Astrocyte (in vitro differentiated cells and primary cell): ENCODE measurements around the gene LOXHD1.

Source experiments
- EZH2 ChIP-seq: IDR thresholded peaks from 2 replicates; pipeline ENCODE4 v1.6.1; 2012; ENCODE audit warnings: mild to moderate bottlenecking, low read length, inconsistent platforms; ENCODE audit not compliant: insufficient read depth
- TF ChIP-seq, protein P1 (sequence below): IDR thresholded peaks from 2 replicates; pipeline ENCODE4 v1.5.1; 2011; ENCODE audit warnings: low read depth, mild to moderate bottlenecking, inconsistent platforms, low read length, moderate library complexity; ENCODE audit not compliant: insufficient read depth

DNA sequence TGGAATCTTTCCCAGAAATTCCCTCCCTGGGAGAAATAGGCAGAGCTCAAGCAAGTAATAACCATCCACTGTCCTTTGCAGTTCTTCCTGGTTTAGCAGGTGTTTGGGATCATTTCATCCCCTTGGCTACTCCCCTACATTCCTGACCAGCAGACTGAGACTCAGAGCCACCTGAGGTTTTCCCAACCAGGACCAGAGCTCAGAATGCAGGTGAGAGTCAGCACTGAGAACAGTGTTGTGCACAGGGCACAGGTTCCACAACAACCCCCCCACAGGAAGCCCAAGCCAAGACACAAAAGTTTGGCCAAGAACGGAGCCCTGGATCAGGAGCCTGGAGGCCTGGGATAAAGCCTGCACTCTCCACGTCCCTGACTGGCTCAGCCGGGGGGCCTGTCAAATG lies 21.0 kb upstream of the LOXHD1 start:
- TF ChIP-seq, protein P1, sequence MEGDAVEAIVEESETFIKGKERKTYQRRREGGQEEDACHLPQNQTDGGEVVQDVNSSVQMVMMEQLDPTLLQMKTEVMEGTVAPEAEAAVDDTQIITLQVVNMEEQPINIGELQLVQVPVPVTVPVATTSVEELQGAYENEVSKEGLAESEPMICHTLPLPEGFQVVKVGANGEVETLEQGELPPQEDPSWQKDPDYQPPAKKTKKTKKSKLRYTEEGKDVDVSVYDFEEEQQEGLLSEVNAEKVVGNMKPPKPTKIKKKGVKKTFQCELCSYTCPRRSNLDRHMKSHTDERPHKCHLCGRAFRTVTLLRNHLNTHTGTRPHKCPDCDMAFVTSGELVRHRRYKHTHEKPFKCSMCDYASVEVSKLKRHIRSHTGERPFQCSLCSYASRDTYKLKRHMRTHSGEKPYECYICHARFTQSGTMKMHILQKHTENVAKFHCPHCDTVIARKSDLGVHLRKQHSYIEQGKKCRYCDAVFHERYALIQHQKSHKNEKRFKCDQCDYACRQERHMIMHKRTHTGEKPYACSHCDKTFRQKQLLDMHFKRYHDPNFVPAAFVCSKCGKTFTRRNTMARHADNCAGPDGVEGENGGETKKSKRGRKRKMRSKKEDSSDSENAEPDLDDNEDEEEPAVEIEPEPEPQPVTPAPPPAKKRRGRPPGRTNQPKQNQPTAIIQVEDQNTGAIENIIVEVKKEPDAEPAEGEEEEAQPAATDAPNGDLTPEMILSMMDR, result no peak
- TF ChIP-seq EZH2, result no peak
